GM18870 (cell line): ENCODE data around the gene ERC2.
"Not testable (repeated sequence)": the region's sequence is repeated elsewhere in the genome, so short reads cannot be mapped to it uniquely, and the experiment has no call there.

Source experiments
- ATAC-seq: cut with Tn5 transposase; IDR thresholded peaks from one replicate; pipeline ENCODE4 v1.9.1; 2021; ENCODE audit warnings: moderate library complexity; ENCODE audit not compliant: unreplicated experiment

The ERC2 gene

DNA sequence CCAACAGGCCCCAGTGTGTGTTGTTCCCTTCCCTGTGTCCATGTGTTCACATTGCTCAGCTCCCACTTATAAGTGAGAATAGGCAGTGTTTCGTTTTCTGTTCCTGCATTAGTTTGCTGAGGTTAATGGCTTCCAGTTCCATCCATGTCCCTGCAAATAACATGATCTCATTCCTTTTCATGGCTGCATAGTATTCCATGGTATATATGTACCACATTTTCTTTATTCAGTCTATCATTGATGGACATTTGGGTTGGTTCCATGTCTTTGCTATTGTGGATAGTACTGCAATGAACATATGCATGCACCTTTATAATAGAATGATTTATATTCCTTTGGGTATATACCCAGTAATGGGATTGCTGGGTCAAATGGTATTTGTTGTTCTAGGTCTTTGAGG, 452.9 kb downstream of the ERC2 start:
- ATAC-seq: not testable (repeated sequence)

DNA sequence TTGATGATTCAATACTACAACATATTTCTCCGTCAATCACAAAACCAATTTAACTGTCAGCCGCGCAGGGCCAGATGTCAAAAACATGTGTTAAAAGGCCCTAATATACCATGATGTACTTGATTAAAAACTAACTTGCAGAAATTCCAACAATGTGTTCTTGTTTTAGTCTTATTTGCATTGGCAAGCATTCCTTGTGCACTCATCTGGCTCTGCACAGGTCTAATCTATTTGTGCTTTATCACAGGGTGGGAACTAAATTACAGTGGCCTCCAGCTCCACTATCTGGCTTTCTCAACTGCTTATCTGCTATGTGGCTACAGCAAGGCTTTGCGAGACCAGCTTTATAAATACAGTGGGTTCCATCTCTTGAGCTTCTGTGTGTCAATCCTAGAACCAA, 455.5 kb downstream of the ERC2 start:
- ATAC-seq: no peak

DNA sequence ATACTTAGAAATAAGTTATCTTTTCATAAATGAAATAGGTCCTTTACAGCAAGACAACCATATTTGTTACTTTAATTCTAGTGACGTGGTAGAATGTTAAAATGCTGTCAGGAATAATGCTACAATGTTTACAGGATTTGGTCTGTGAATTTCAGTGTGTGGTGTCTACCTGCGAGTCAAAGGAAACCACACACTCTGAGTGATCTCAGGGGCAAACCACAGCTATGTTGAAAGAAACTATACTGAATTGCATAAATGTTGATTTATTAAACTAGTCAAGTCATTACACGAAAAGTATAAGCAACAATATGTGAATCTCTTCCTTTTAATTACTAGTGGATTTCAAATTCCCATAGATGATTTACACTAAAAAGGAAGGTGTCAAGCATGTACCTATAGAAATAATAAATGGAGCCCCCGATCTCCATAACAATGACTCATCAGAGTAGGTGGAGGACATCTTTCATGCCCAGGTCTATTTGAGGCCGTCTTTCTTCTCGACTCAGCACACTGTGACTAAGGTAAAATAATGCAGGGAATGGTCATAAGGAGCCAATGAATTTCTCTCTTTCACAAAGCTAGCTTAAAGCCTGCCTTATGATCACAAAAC, 463.0 kb downstream of the ERC2 start:
- ATAC-seq: no peak

DNA sequence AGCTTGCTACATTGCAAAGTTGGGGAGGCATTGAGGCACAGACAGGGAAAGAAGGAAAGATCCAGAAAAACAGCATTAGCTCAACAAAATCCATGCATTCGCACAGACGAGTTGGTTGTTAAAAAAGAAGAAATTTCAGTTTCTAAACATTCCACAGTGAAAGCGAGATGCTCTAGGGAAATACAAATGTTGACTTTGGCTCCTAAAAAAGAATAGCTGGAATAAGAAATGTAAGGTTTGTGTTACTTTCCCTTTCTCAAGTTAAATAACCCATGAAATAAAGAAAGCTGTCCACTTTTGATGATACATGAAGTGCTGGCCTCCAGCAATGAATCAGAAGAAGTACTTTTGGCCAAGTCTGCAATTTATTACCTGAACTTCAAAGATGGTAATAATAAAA, 465.1 kb downstream of the ERC2 start:
- no peak for ATAC-seq

DNA sequence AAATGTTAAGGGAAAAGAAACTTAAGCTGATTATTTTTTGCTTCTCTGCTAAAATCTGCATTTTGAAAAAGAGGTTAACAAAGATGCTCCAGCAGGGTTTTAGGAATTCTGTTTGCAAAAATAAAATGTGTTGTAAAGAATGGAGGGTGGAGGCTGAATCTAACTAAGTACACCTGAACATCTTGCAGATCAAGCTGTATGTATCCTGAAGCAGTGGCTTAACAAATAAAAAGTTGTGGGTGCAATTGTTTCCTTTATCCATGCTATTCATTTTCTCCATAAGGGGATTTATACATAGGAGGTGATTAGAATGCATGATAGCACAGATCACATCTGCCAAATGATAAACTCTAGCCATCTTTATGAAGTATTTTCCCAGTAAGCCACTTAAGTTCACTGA, 466.3 kb downstream of the ERC2 start:
- no peak for ATAC-seq

DNA sequence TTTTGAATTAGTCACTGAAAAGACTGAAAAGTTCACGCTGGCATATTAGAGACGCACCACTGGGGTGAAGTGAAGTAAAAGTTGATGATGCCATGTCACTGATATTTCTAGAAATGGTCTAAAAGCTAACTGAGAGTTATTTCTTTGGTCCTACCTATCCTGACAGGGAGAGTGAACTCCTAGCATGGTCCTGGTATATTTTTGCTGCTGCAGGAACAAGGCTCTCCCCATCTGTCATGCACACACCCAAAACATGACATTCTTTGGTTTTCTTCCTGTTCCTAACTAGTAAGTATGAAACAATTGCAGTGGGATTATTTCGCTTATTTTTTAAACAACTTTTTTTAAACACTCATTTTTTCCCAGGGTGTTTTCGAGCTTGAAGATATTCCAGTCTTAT, 466.7 kb downstream of the ERC2 start:
- ATAC-seq: no peak

DNA sequence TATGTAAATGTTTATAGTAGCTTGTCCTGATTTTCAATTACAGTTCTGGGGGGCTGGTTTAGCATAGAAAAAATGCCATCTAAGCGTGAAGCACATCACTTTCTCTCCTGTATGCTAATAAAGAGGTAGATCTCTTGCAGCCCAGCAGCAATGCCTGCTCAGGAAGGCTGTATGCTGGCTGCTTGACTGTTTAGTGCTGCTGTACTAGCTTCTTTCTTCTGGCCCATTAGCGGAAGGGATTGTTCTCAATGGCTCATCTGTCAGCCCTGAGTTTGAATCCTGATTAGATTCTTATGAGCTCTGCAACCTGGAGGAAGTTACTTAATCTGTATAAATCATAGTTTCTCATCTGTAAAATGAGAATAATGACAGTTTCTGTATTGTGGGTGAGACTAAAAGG, 478.9 kb downstream of the ERC2 start:
- no peak for ATAC-seq

DNA sequence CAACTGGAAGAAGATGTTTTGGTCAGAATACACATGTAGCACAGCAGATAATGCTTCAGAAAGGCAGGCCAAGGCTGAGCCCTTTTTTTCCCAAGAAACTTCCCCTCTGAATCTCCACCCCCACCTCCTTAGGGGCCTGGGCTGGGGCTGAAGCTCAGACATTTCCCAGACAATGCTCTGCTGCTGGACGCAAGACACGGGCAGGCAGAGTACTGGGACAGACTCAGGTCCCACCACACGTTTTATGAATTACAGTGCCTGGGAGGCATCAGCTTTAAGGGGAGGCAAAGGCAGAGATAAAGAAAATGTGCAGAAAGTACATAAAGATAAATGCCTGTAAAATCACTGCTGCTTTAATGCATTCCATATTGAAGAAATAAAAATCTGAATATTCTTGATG, 479.4 kb downstream of the ERC2 start:
- ATAC-seq: no peak

DNA sequence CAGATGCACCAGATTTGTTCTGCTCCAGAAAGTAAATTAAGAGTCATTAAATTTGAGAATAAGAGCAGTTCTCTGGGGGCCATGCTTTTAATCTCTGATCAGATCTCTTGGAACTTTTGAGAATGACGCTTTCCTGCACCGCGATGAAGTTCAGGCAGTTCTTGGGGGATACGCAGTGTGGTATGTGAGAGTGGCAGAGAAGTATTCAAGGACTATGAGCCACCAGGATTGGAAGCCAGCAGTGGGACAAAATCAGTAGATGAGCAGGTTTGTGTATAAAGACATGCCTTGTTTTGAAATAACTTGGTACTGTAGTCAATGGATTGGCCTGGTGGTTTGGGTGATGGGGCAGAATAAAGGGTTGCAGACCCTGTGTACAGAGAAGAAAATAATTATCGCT, 483.6 kb downstream of the ERC2 start:
- no peak for ATAC-seq

DNA sequence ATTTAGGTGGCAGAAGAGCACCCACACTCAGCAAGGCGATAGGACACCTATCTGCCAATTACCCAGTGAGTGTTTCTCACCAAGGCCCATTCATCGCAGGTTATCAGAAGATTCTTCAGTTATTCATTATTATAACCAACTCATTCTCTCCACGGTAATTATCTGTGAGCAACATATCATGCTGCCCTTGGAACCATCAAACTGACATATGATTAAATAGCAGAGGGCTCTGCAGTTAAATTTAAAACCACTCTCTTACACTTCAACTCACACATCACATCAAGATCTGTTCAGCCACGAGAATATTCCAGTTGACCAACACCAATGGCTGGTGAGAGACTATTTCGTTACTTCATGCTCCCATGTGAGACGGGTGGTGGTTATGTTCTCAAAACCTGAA, 489.3 kb downstream of the ERC2 start:
- ATAC-seq: no peak

DNA sequence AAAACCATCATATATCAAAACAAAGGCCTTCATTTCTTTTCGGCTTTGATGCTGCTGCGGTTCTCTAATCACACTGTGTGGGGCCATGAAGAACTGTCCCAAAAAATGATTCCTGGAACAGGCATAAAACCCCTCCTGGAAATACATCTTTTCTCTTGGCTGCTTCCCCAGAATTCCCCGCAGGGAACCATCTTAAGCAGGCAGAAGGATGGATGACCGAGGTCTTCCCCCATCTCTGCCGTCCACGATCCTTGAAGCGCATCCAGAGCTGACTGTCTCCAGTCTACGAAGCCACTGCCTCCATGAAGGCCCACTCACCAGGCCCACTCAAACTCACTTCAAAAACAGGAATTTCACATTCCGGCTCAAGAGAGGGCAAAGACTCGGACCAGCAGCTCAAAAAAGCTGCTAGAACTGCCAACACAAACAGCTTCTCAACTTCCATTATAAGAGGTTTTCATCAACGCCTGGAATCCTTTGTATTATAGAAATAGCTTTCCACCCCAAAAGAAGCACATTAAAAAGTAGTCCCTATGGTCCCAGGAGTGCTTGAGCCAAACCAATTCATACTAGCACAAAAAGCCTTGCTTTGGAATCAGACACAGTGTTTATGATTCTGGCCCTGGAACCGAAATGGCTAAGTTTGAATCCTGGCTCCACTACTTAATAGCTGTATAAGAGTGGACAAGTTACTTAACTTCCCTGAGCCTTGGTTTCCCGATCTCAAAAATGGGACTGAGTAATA, 493.7 kb downstream of the ERC2 start:
- no peak for ATAC-seq

DNA sequence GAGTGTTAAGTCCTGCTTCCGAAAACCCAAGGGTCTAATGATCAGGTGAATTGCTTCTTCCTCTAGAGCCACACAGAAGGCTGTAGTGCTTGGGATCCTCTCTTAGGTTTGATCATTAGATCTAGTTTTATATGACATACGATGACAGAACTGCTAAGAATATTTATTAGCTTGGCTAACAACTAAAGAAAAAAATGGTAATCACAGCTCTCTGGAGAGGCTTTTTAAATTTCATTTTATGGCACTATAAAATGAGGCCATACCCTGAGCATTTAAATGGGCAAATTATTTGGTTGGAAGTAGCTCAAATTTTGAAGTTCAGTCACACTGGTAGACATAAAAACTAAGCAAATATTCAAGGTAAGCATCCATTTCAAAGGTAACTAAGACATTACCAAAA, 498.6 kb downstream of the ERC2 start:
- ATAC-seq: no peak

DNA sequence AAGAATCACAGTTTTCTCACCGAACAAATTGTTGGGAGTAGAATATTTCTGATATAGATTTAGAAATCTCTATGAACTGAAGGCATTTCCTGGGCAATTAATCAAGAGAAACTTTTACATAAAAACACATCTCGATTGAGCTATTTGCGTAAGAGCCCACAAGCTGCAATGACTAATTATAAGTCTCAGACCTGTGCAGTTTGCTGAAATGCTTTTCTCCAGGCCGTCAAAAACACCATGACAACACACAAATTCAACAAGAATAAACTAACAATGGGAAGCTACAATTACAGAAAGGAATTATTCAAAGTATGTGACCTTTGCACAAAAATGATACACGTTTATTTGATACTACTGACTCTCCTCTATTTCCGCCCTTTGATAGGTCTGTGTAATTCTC, 499.9 kb downstream of the ERC2 start:
- no peak for ATAC-seq

DNA sequence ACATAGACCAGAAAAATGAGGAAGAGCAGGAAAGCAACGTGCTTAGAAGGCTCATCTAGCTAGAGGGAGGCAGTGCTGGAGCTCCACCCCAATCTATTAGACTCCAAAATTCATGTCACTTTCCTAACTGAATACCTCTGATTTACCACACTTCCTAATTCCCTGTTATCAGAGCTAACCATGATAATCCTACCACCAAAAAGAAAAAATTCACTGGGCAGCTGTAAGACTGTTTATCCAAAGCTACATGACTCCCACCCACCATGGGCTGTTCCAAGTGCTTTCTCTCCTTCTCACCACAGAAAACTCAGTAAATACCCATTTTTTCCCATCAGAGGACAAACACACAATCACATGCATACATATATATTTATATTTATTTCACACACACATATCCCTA, 501.7 kb downstream of the ERC2 start:
- ATAC-seq: no peak

DNA sequence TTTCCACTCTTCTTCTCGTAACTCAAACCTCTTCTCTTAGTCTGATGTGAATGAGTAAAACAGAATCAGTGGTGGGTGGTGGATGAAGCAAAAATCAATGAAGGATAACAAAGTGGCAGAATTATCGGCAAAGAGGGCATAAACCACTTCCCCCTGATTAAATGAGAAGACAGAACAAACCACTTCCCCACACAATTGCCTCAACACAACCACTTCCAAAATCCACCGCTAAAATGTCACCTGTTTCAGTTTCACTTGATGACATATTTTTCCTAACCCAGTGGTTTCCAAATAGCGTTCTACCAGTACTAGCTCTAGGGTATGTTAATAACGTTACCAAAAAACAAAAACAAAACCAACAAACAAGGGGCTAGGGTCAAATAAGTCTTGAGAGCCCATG, 502.5 kb downstream of the ERC2 start:
- no peak for ATAC-seq

DNA sequence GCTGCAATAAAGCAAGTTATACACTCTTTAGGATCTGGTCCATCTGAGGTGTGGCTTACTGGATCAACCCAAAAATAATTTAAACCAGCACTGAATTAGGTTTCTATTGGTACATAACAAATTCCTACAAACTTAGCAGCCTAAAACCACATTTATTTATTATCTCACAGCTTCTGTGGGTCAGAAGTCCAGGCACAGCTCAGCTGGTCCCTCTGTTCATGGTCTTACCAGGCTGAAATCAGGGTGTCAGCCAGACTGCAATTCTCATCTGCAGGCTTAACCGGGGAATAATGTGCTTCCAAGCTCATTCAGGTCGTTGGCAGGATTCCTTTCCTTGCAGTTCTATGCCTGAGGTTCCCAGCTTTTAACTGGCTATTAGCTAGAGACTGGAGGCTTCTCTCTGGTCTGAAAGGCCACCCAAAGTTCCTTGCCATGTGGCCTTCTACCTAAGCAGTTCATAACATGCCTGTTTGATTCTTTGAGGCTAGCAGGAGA, 503.7 kb downstream of the ERC2 start:
- no peak for ATAC-seq

DNA sequence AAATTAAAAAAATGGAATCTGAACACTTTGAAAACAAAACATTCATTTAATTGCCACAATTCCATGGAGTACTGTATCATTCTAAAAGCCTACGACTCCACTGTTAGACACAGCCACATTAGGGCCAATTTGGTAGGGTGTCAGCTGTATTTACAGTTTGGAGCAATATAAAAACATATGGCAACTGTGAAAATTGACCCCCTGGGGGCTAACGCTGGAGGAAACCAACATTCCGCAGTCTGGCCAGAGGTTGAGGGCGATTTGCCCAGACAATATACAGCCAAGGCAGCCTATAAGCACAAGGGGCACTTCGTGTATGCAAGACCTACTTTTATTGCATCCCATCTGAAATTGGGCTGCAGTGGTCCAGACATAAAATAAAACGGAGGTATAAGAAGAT, 504.7 kb downstream of the ERC2 start:
- no peak for ATAC-seq

DNA sequence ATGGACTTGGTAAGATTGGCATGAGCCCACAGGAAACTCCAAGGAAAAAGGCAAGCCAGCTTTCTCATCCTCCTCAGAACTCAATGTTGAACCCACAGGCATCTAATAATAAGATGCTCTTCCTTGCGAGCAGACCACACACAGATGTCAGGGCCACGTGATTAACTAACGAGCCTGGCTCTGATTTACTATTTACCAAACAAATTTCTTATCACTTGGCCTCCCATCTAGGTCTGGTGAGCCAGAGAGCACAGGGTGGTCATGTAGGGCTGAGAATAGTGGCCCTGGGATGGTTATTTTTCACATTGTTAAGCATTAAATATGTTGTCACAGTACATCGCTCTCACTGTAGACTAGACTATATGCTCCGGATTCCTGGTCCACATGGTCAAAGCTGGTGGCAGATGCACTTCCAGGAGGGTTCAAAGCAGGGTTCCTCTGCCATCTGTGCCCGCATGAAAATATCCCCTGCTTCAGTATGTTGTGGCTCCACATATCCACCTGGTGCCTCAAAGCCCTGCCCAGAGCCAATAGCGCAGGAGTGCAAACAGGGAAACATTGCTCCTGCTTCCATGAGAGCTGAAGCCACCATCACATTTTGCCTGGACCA, 508.7 kb downstream of the ERC2 start:
- no peak for ATAC-seq

DNA sequence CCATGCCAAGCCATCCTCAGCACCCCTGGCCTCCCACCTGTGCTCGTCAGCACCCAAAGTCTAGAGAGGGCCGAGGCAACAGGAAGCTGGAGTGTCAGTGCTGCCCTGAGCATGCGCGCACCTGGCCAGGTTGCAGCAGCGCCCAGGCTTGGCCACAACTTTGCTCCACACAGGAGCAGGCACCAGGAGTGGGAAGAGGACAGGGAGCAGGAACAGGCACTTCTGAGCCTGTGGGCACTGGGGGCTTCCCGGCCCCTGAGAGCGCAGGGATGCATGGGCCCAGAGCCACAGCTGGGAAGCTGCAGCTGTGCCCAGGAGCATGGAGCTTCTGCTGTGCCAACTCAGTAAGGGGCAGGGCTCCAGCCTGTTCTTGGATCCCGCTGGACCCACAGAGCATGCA, 509.7 kb downstream of the ERC2 start:
- ATAC-seq: no peak

DNA sequence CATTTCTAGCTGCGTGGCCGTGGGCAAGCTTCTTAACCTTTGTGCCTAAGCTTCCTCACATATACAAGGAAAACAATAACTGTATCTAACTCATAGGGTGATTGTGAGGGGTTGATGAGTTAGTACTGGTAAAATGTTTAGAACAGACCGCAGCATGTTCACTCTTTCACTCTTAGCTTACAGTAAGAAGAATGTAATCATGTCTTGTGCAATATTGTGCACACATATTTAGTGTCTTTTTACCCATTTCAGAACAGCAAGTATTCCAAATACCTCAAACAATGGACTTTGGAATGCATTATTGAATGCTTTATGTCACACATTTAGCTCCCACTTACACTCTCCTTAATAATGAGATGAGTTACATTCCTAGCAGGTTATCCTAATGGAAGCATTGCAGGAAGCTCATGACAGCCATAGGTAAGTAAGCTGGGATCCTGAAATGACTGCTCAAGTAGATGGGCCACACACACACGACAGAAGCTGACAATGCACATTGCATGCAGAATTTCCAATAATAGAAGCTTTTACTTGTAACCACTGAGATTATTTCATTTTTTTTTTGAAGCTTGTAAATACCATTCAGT, 512.3 kb downstream of the ERC2 start:
- no peak for ATAC-seq

DNA sequence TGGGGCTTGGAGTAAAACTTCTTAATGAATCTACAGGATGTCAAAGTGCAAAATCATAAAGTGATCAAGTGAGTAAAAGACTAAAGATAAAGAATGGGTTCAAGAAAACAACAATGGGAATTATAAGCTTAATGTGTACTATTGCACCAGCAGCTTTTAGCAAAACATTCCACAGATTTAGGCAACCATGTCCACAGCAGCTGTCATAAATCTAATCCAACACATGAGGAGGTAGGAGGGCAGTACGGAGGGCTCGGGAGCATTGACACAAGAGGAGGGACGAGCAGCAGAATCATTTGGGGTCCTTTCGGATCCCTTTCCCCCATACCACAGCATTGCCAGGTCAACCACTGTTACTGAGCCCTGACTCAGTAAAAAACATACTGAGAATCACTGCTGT, 516.9 kb downstream of the ERC2 start:
- no peak for ATAC-seq

DNA sequence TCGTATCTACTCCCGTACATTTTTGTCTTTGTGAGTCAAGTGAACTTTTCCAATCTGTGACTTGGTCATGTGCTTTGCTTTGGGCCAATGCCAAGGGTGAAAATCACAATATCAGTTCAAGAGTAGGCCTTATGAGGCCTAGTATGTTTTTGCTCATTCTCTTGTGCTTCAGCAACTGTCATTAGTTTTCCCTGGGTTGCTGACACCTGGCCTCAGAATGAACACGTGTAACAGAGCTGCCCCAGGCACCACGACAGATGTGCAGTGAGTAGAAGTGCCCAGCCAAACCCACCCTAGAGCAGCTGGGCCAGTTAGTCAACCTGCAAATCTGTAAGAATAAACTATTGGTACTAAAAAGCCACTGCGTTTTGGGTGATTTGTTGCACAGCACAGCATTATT, 520.9 kb downstream of the ERC2 start:
- no peak for ATAC-seq
